Measurements from ENCODE around the gene ADCK1.
"Not testable (repeated sequence)": the region's sequence is repeated elsewhere in the genome, so short reads cannot be mapped to it uniquely, and the experiment has no call there.

Gene ADCK1

DNA sequence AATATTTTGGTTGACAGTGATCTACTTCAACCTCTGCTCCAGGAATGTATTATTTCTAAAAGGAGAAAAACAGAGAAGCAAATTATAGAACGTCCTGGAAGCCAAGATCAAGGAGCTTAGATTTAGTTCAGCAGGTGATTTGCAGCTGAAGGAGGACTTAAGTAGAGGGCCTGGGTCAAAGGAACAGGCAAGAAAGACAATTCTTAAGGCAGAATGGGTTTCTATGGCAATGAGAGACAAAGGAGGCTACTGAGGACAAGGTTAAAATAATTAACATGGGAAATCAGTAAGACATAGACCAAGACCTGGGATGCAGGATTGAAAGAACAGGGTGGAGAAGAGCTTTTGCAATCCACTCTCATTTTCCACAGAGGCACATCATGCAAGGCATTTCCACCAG is 36.6 kb upstream of the ADCK1 start:
- no peak for DNase-seq (ENCODE audit: low read depth)
- TF ChIP-seq, protein P1, sequence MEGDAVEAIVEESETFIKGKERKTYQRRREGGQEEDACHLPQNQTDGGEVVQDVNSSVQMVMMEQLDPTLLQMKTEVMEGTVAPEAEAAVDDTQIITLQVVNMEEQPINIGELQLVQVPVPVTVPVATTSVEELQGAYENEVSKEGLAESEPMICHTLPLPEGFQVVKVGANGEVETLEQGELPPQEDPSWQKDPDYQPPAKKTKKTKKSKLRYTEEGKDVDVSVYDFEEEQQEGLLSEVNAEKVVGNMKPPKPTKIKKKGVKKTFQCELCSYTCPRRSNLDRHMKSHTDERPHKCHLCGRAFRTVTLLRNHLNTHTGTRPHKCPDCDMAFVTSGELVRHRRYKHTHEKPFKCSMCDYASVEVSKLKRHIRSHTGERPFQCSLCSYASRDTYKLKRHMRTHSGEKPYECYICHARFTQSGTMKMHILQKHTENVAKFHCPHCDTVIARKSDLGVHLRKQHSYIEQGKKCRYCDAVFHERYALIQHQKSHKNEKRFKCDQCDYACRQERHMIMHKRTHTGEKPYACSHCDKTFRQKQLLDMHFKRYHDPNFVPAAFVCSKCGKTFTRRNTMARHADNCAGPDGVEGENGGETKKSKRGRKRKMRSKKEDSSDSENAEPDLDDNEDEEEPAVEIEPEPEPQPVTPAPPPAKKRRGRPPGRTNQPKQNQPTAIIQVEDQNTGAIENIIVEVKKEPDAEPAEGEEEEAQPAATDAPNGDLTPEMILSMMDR (IDR thresholded peaks at IDR 0.05; ENCODE audit: low read depth, low read length, missing control alignments) = no peak
- no peak overlapping the region for H3K4me3 ChIP-seq (ENCODE audit: low read depth, low read length)
- in situ Hi-C loops (cut with HindIII; ENCODE audit: low sequenced_read_pairs) = no loop called here

DNA sequence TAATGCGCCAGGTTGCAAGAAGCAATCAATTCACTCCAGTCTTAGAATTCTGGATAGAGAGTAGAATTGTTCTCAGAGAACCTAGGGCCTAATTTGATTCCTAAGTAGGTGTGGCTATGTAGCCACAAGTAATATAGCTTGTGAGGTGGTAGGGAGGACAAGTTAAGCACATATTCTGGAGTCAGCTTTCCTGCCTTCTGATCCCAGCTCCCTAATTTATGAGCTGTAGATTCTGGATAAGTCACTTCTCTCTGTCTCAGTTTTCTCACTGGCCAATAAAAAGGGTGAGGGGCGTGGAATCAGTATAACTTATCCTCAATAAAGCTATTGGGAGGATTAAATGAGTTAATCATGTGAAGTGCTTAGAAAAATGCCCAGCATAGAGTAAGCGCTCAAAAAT is 35.9 kb upstream of the ADCK1 start:
- TF ChIP-seq, protein P1 (IDR thresholded peaks at IDR 0.05; ENCODE audit: low read depth, low read length, missing control alignments) = no peak
- in situ Hi-C loops (cut with HindIII; ENCODE audit: low sequenced_read_pairs) = no loop called here
- H3K4me3 ChIP-seq (ENCODE audit: low read depth, low read length) = no peak overlapping the region
- DNase-seq (ENCODE audit: low read depth) = no peak

DNA sequence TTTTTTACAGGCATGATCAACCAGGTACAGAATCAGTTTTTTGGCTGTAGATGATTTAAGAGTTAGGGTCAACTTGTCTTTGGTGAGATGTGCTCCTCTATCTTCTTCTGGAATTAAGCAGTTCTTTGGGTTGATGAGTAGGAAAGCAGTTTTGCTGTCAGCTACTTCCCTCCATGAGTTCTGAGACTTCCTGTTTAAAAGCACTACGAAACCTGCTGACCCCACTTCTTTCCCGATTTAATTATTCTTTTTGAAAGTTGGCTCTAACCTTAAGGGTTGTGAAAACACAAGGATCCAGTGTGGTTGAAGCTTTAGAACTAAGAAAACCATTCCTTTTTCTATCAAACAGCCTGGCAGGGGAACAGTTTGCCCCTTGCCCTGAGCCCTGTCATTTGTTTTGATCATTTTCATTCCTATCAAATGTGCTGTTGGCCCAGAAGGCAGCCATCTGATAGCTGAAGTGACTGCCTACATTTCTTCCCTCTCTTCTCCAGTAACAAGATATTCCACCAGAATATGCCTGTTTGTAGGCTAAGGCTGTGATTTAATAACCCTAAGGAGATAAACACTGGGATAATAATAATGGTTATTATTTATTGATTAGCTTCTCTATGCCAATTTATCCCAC is 31.4 kb upstream of the ADCK1 start:
- H3K4me3 ChIP-seq (ENCODE audit: low read depth, low read length); in situ Hi-C loops (cut with HindIII; ENCODE audit: low sequenced_read_pairs); DNase-seq (ENCODE audit: low read depth): not testable (repeated sequence)

DNA sequence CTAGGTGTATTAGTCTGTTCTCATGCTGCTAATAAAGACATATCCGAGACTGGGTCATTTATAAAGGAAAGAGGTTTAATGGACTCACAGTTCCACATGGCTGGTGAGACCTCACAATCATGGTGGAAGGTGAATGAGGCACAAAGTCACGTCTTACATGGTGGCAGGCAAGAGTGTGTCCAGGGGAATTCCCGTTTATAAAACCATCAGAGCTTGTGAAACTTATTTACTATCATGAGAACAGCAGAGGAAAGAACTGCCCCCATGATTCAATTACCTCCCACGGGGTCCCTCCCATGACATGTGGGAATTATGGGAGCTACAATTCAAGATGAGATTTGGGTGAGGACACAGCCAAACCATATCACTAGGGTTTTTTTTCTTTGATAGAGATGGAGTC is 25.9 kb upstream of the ADCK1 start:
- DNase-seq (ENCODE audit: low read depth); H3K4me3 ChIP-seq (ENCODE audit: low read depth, low read length); in situ Hi-C loops (cut with HindIII; ENCODE audit: low sequenced_read_pairs): not testable (repeated sequence)

DNA sequence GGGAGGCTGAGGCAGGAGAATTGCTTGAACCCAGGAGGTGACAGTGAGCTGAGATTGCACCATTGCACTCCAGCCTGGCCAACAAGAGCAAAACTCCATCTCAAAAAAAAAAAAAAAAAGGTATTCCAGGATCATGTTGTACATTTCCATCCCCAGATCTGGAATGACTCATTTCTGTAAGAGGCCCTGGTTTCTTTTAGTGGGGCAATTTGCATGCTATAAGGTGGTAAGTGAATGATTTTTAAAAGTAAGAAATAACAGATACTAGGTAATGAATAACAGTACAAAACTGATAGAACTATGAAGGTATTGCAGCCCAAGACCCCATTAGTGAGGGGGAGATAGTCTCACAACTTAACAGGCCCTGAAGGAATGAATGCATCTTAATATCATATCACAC is 17.7 kb upstream of the ADCK1 start:
- no peak overlapping the region for H3K4me3 ChIP-seq (ENCODE audit: low read depth, low read length)
- in situ Hi-C loops (cut with HindIII; ENCODE audit: low sequenced_read_pairs) = no loop called here
- no peak for DNase-seq (ENCODE audit: low read depth)
- TF ChIP-seq, protein P1 (IDR thresholded peaks at IDR 0.05; ENCODE audit: low read depth, low read length, missing control alignments) = no peak

DNA sequence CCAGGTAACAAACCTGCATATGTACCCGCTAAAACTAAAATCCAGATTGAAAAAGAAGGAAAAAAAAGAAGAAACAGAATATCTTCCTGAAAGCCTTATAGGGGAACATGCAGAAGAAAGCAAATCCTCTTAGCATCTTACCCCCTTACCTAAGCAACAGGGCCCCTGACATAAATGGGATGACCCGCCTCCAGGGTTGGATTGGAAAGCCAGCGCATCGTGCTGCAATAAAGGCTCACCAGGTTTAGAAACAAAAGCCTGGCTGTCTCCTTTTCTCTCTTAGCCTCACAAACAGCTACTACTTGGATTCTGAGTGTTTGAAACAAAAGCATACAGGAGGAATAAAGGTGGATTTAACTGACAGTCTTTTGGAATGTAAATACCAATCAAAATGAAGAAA is 13.8 kb upstream of the ADCK1 start:
- H3K4me3 ChIP-seq (ENCODE audit: low read depth, low read length) = no peak overlapping the region
- no peak for DNase-seq (ENCODE audit: low read depth)
- TF ChIP-seq, protein P1 (IDR thresholded peaks at IDR 0.05; ENCODE audit: low read depth, low read length, missing control alignments) = no peak
- in situ Hi-C loops (cut with HindIII; ENCODE audit: low sequenced_read_pairs) = no loop called here

DNA sequence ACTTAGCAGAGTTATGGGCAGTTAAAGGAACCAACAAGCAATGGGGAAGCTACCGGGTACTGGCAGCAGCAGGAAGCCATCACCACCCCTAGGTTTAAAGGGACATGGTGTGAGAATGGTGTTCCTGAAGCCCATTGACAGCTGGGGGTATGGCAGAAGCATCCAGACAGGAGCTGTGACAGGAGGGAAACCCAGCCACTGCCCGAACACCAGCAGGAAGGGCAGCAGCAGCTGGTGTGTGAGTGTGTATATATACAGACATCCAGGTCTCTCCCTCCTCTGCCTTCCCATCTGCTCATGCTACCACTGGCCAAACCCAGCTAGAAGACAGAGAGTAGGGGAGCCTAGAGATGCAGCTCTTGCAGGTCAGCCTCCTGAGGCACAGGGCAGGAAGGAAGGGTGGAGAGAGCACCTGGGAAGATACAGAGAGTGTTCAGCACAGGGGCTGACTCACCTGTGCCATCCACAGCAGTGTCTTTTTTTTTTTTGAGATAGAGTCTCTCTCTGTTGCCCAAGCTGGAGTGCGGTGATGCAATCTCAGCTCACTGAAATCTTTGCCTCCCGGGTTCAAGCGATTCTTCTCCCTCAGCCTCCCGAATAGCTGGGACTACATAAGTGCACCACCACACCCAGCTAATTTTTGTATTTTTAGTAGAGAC is 9.2 kb upstream of the ADCK1 start:
- TF ChIP-seq, protein P1 (IDR thresholded peaks at IDR 0.05; ENCODE audit: low read depth, low read length, missing control alignments) = no peak
- in situ Hi-C loops (cut with HindIII; ENCODE audit: low sequenced_read_pairs) = no loop called here
- no peak overlapping the region for H3K4me3 ChIP-seq (ENCODE audit: low read depth, low read length)
- no peak for DNase-seq (ENCODE audit: low read depth)
